Adrenal gland (tissue), 12 donors: ENCODE data around the gene GAS2L1. TPM values are rescaled to one million over a fixed set of nuclear protein-coding genes. Genes with fewer than 3 reads are reported as not detected.
A peak's percentile ranks its signal among the peaks of the same experiment; 100 is the strongest.

Experiments
- DNase-seq, 7 donors: peaks; one replicate each; pipeline ENCODE4 v3.0.0-alpha.2; 2019 to 2020
- H3K27ac ChIP-seq, 5 donors: fragments of 200-600 bp; sonication (generic) in 4 of 5; 1 replicate in 3 of 5; 2 replicates in 2 of 5; pipeline versions ENCODE4 v1.5.1 to v1.8.0; 2016 to 2020; ENCODE audit warnings: mild to moderate bottlenecking in 1 of 5
- H3K27me3 ChIP-seq: fragments of 200-600 bp; 2 replicates; pipeline ENCODE4 v1.8.0; 2021
- H3K36me3 ChIP-seq, 2 donors: fragments of 200-600 bp; replicated peaks in 1 of 2; 1 replicate in 1 of 2; 2 replicates in 1 of 2; pipeline versions ENCODE4 v1.5.1 to v1.8.0; 2018 to 2022
- H3K4me1 ChIP-seq, 2 donors: fragments of 200-600 bp; replicated peaks in 1 of 2; 1 replicate in 1 of 2; 2 replicates in 1 of 2; pipeline versions ENCODE4 v1.5.1 to v1.8.0; 2018 to 2021
- H3K4me3 ChIP-seq, 4 donors: fragments of 200-600 bp; sonication (generic) in 3 of 4; one replicate each; pipeline ENCODE4 v1.5.1; 2016 to 2018
- H3K9me3 ChIP-seq, 3 donors: fragments of 200-600 bp; sonication (generic) in 1 of 3; replicated peaks in 1 of 3; 1 replicate in 2 of 3; 2 replicates in 1 of 3; pipeline versions ENCODE4 v1.5.1 to v1.8.0; 2016 to 2021
- POLR2A ChIP-seq, 2 donors: fragments of 450-650 bp; IDR thresholded peaks; one replicate each; pipeline ENCODE4 v1.6.1; 2017; ENCODE audit warnings: antibody characterized with exemption in 2 of 2, mild to moderate bottlenecking in 2 of 2, moderate library complexity in 1 of 2
- WGBS, 4 donors: extraction: QIAGEN DNeasy Blood & Tissue Kit in 2 of 4; methylation state at CpG; one replicate each; pipeline versions ENCODE4 v1.1.5 to v1.1.7; 2013 to 2017; 5-methylcytosine and 5-hydroxymethylcytosine counted together
- intact Hi-C, 2 donors: fragments of 100-400 bp; cut with DNase I; formaldehyde crosslinking; loops; one replicate each; pipeline versions ENCODE4 v1.14.1 to v1.15.0; 2022 to 2023
- polyA plus RNA-seq, 3 donors: library from polyadenylated mRNA; stranded (reverse); fragments of 200-250 nt in 2 of 3; fragments of 350-450 nt in 1 of 3; fragmentation: Illumina TruSeq in 1 of 3; extraction: RNeasy Lipid Tissue Mini Kit (QIAGEN cat#74804) in 1 of 3; gene quantifications; one replicate each; pipeline ENCODE4 v1.2.3, GENCODE V29; 2013 to 2014
- total RNA-seq, 9 donors: library from RNA; depleted of rRNA in 4 of 9; stranded (reverse); fragments of >200 nt in 4 of 9; fragments of 120-200 nt in 1 of 9; fragmentation: NEBNext Ultra II Directional in 1 of 9; extraction: Animal tissue kit (Norgen Biotek cat#: 25700) in 1 of 9; gene quantifications; one replicate each; pipeline versions ENCODE4 v1.1.0 to v1.2.4, GENCODE V29; 2013 to 2023
- TF ChIP-seq, protein P1 (sequence below), 6 experiments: fragments of 450-650 bp in 4 of 6; fragments of 200-600 bp in 2 of 6; sonication (generic) in 1 of 6; IDR thresholded peaks; 1 replicate in 5 of 6; 2 replicates in 1 of 6; pipeline versions ENCODE4 v1.5.1 to v1.8.0; 2016 to 2021; ENCODE audit warnings: antibody characterized with exemption in 6 of 6, mild to moderate bottlenecking in 2 of 6, moderate library complexity in 1 of 6
- donor health status: healthy with polysubstance abuse.
- donor health status: Bipolar disorder and iron deficiency.
- donor health status: DM: yes; HTN: yes; CAD: no.
- donor health status: DM: no; HTN: no; CAD: no.
- donor health status: DM: no; HTN: no; CAD: no.
- donor health status: DM: yes; HTN: yes; CAD: no.

The GAS2L1 gene
- total and polyA plus RNA-seq, 12 donors: 3.6 to 87.3 (median 40.4) TPM

DNA sequence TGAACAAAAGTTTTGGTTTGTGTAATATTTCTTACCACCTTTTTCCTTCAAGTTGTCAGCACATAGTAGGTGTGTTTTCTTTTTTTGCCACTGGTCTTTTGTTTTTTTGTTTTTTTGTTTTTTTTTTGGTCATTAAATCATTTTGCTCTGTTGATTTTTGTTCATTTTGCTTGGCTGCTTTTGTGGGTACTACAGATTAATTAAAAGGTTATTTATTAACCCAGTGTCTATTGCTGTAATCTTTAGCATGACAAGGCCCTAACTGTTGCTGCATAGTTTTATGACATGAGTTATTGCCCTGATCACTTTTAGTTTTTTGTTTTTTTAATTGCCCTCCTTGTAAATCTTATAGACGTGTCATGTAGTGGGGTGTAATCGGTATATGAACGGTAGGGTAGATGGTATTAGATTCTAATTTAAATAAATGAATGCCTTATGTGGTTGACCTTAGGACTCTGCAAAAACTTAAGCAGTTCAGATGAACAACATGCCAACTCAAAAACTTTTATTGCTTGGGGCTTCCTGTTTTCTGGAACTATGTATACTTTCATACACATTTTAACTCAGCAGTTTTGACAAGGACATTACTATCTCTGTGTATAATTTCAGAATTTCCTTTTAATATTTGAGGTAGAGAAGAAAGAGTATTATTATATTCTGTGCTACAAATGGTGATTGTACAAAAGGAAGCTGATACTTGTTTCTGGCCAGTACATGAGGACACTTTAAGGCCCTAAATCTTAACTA, 30.5 kb upstream of the GAS2L1 start:
- peak overlapping the region in 1 of 5 donors; percentile 30 for H3K27ac ChIP-seq
- intact Hi-C loops: no loop called here
- no peak overlapping the region for H3K4me3 ChIP-seq
- no peak for TF ChIP-seq POLR2A (IDR thresholded peaks at IDR 0.05)
- no peaks in the 10 kb centered on the region for H3K27me3 ChIP-seq
- peaks cover 52 to 61% of the 10 kb centered on the region in 2 donors for H3K4me1 ChIP-seq
- no peaks in the 10 kb centered on the region for H3K9me3 ChIP-seq
- peaks cover 0 to 90% of the 10 kb centered on the region in 2 donors for H3K36me3 ChIP-seq
- no peak for DNase-seq
- WGBS, 4 donors: 28 to 44% (median 41%) methylated on average over 3 of the region's 3 CpGs

DNA sequence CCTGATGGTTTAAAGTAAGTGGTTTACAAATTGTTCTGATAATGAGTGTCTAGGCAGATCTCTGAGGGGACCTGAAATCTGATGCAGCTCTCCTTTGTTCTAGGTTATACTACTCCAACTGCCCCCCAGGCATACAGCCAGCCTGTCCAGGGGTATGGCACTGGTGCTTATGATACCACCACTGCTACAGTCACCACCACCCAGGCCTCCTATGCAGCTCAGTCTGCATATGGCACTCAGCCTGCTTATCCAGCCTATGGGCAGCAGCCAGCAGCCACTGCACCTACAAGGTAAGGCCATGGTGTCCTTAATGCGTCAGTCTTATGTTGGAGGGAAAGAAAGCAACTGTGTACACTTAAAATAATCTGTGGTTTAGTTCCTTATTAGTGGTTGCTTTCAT, 28.5 kb upstream of the GAS2L1 start:
- Histone ChIP-seq H3K27ac (peak overlapping the region in 2 of 5 donors; percentile 6 to 27), H3K4me1 (peaks cover 33 to 54% of the 10 kb centered on the region in 2 donors), H3K9me3 (no peaks in the 10 kb centered on the region), H3K27me3 (no peaks in the 10 kb centered on the region), H3K36me3 (peaks cover 0 to 99% of the 10 kb centered on the region in 2 donors), H3K4me3 (no peak overlapping the region)
- no peak for DNase-seq
- WGBS, 4 donors: 72 to 89% (median 82%) methylated on average over 1 of the region's 1 CpG
- TF ChIP-seq POLR2A (IDR thresholded peaks at IDR 0.05): no peak
- TF ChIP-seq, protein P1, sequence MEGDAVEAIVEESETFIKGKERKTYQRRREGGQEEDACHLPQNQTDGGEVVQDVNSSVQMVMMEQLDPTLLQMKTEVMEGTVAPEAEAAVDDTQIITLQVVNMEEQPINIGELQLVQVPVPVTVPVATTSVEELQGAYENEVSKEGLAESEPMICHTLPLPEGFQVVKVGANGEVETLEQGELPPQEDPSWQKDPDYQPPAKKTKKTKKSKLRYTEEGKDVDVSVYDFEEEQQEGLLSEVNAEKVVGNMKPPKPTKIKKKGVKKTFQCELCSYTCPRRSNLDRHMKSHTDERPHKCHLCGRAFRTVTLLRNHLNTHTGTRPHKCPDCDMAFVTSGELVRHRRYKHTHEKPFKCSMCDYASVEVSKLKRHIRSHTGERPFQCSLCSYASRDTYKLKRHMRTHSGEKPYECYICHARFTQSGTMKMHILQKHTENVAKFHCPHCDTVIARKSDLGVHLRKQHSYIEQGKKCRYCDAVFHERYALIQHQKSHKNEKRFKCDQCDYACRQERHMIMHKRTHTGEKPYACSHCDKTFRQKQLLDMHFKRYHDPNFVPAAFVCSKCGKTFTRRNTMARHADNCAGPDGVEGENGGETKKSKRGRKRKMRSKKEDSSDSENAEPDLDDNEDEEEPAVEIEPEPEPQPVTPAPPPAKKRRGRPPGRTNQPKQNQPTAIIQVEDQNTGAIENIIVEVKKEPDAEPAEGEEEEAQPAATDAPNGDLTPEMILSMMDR (IDR thresholded peaks at IDR 0.05): no peak
- intact Hi-C loops: no loop called here

DNA sequence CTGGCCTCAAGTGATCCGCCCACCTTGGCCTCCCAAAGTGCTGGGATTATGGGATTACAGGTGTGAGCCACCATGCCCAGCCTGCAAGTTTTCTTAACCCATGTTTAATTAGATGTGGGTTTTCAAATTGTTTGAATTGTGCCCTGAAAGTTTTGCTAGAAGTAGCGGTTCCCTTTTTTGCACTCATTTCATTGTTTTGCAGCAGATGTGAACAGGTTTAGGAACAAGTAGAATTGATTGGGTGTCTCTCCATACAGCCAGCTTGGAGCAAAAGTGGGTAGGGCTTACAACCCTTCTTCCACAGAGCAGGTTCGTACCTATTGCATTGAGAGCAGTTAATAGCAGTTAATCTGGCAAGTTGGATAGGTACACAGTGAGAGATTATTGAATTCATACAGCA, 22.3 kb upstream of the GAS2L1 start:
- H3K4me1 ChIP-seq: peaks cover 0 to 16% of the 10 kb centered on the region in 2 donors
- intact Hi-C loops: no loop called here
- no peak overlapping the region for H3K27ac ChIP-seq
- 82 to 97% (median 94%) methylated on average over 3 of the region's 3 CpGs for WGBS, 4 donors
- no peak for DNase-seq
- TF ChIP-seq POLR2A (IDR thresholded peaks at IDR 0.05): no peak
- TF ChIP-seq, protein P1 (IDR thresholded peaks at IDR 0.05): no peak
- no peak overlapping the region for H3K4me3 ChIP-seq
- peaks cover 0 to 100% of the 10 kb centered on the region in 2 donors for H3K36me3 ChIP-seq
- H3K27me3 ChIP-seq: no peaks in the 10 kb centered on the region
- no peaks in the 10 kb centered on the region for H3K9me3 ChIP-seq

DNA sequence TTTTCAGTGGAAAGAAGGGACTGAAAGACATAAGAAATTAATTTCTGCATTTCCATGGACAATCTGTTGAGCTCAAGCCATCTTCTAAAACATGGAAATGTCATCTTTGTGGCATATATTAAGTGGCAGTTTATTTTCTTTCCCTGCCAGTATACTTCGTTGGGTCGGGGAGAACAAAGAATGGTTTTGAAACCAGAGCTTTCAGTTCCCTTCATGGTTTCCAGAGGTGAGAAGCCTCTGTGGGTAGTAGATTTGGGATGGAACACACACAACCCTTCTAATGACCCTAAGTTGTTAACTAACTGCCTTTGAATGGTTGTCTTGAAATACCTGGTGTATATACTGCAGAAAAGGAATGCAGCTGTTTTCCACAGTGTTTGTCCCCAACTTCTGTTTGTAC, 17.6 kb upstream of the GAS2L1 start:
- TF ChIP-seq, protein P1 (IDR thresholded peaks at IDR 0.05): no peak
- no peak for TF ChIP-seq POLR2A (IDR thresholded peaks at IDR 0.05)
- Histone ChIP-seq H3K4me1 (peaks cover 0 to 11% of the 10 kb centered on the region in 2 donors), H3K27ac (no peak overlapping the region), H3K4me3 (no peak overlapping the region), H3K27me3 (no peaks in the 10 kb centered on the region), H3K36me3 (peaks cover 0 to 100% of the 10 kb centered on the region in 2 donors), H3K9me3 (no peaks in the 10 kb centered on the region)
- DNase-seq: no peak
- intact Hi-C loops: no loop called here
- WGBS, 4 donors: 26 to 34% (median 34%) methylated on average over 2 of the region's 2 CpGs

DNA sequence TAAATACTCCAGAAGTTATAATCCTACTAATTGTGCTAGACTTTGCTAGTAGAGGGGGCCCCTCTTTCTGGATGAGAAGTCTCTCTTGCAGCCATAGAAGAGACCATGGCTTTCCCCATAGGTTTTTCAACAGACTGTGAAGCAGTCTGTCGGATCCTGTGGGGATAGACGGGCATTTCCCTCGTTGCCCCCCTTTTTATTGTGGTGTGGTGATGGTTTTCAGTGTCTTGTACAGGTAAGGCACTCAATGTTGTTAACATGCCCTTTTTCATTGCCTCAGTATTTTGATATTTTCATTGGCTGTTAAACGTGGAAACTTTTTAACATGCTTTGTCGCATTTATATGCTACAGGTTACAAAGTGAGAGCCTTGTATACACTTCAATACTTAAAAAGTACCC, 16.4 kb upstream of the GAS2L1 start:
- intact Hi-C loops: no loop called here
- peaks cover 0 to 100% of the 10 kb centered on the region in 2 donors for H3K36me3 ChIP-seq
- no peak overlapping the region for H3K4me3 ChIP-seq
- no peak overlapping the region for H3K27ac ChIP-seq
- WGBS, 4 donors: 52 to 63% (median 55%) methylated on average over 5 of the region's 5 CpGs
- no peaks in the 10 kb centered on the region for H3K27me3 ChIP-seq
- H3K4me1 ChIP-seq: peaks cover 0 to 11% of the 10 kb centered on the region in 2 donors
- DNase-seq: no peak
- TF ChIP-seq, protein P1 (IDR thresholded peaks at IDR 0.05): no peak
- TF ChIP-seq POLR2A (IDR thresholded peaks at IDR 0.05): no peak
- H3K9me3 ChIP-seq: no peaks in the 10 kb centered on the region
